Measurements from ENCODE around the gene CYP2C9.

Gene CYP2C9

DNA sequence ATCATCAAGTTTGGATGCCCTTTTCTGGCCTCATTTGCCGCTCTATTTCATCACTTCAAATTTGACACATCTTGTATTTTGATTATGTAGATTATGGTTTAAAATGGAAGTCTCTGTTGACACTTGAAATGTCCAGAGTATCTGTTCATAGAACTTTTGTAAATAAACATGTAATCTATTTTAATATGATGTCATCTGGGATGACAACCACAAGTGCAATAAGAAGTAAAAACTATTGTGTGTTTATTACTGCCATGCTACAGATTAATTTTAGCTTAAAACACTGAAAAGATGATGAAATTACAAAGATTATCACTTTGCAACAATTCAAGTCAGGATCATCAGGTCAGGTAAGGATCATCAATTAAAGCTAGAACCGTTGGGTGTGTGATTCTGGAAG, 100.8 kb downstream of the CYP2C9 start:
- DNase-seq (ENCODE audit: low read depth in 2 of 2), result no peak
- TF ChIP-seq, protein P1, sequence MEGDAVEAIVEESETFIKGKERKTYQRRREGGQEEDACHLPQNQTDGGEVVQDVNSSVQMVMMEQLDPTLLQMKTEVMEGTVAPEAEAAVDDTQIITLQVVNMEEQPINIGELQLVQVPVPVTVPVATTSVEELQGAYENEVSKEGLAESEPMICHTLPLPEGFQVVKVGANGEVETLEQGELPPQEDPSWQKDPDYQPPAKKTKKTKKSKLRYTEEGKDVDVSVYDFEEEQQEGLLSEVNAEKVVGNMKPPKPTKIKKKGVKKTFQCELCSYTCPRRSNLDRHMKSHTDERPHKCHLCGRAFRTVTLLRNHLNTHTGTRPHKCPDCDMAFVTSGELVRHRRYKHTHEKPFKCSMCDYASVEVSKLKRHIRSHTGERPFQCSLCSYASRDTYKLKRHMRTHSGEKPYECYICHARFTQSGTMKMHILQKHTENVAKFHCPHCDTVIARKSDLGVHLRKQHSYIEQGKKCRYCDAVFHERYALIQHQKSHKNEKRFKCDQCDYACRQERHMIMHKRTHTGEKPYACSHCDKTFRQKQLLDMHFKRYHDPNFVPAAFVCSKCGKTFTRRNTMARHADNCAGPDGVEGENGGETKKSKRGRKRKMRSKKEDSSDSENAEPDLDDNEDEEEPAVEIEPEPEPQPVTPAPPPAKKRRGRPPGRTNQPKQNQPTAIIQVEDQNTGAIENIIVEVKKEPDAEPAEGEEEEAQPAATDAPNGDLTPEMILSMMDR (IDR thresholded peaks at IDR 0.05; ENCODE audit: low read depth, low read length), result no peak
- H3K4me3 ChIP-seq (replicated peaks in 1 of 2; ENCODE audit: low read depth in 2 of 2, low read length in 2 of 2), result no peak overlapping the region
